Activated T-cell treated with anti-CD3 and anti-CD28 coated beads for 48 hours (primary cell): ENCODE measurements around the gene NYAP2.

Experiments used
- DNase-seq: peaks from one replicate; pipeline ENCODE4 v3.0.0-alpha.2; 2020; ENCODE audit warnings: low read depth

The NYAP2 gene

GRCh38 chr2:225630824-225631533, 231.5 kb downstream of the NYAP2 start:
- no peak for DNase-seq

- no peak for DNase-seq
Observed at GRCh38 chr2:225632351-225632750, 232.8 kb downstream of the NYAP2 start.

GRCh38 chr2:225636558-225636957, 237.0 kb downstream of the NYAP2 start:
- DNase-seq = no peak

- no peak for DNase-seq
Observed at GRCh38 chr2:225637259-225637658, 237.7 kb downstream of the NYAP2 start.

GRCh38 chr2:225640550-225640949, 241.0 kb downstream of the NYAP2 start:
- DNase-seq = no peak

GRCh38 chr2:225649274-225649673, 249.8 kb downstream of the NYAP2 start:
- no peak for DNase-seq

- DNase-seq = no peak
Observed at GRCh38 chr2:225650041-225650440, 250.5 kb downstream of the NYAP2 start.

- DNase-seq = peak; percentile 66
Observed at GRCh38 chr2:225660262-225661131, 261.0 kb downstream of the NYAP2 start.

- no peak for DNase-seq
Observed at GRCh38 chr2:225662101-225662500, 262.6 kb downstream of the NYAP2 start.

GRCh38 chr2:225667445-225667844, 267.9 kb downstream of the NYAP2 start:
- no peak for DNase-seq

GRCh38 chr2:225668606-225669266, 269.2 kb downstream of the NYAP2 start:
- DNase-seq = no peak

GRCh38 chr2:225670111-225670974, 270.8 kb downstream of the NYAP2 start:
- no peak for DNase-seq

GRCh38 chr2:225678792-225679191, 279.3 kb downstream of the NYAP2 start:
- DNase-seq = no peak

GRCh38 chr2:225683258-225683657, 283.7 kb downstream of the NYAP2 start:
- DNase-seq = no peak

GRCh38 chr2:225690153-225690552, 290.6 kb downstream of the NYAP2 start:
- DNase-seq = no peak

- DNase-seq = no peak
Observed at GRCh38 chr2:225691711-225692110, 292.2 kb downstream of the NYAP2 start.

- no peak for DNase-seq
Observed at GRCh38 chr2:225693259-225693658, 293.7 kb downstream of the NYAP2 start.

- DNase-seq = no peak
Observed at GRCh38 chr2:225694664-225695063, 295.2 kb downstream of the NYAP2 start.

GRCh38 chr2:225697936-225698335, 298.4 kb downstream of the NYAP2 start:
- no peak for DNase-seq
